A673 (cell line): ENCODE measurements around the gene LRRC52.

Experiments
- EZH2 ChIP-seq: fragments of 200-600 bp; sonication (generic); IDR thresholded peaks from 2 replicates; pipeline ENCODE4 v1.6.1; 2017; ENCODE audit warnings: borderline replicate concordance, low read depth, mild to moderate bottlenecking, mixed read lengths, antibody characterized with exemption, low read length; ENCODE audit not compliant: poor library complexity, severe bottlenecking
- TF ChIP-seq, protein P1 (sequence below): fragments of 300-800, 200-600 bp; sonication (generic); conservative IDR thresholded peaks from 2 replicates; pipeline ENCODE4 v1.5.1; 2017; ENCODE audit warnings: low read depth, mild to moderate bottlenecking, antibody characterized with exemption, low read length, moderate library complexity, mixed read lengths

DNA sequence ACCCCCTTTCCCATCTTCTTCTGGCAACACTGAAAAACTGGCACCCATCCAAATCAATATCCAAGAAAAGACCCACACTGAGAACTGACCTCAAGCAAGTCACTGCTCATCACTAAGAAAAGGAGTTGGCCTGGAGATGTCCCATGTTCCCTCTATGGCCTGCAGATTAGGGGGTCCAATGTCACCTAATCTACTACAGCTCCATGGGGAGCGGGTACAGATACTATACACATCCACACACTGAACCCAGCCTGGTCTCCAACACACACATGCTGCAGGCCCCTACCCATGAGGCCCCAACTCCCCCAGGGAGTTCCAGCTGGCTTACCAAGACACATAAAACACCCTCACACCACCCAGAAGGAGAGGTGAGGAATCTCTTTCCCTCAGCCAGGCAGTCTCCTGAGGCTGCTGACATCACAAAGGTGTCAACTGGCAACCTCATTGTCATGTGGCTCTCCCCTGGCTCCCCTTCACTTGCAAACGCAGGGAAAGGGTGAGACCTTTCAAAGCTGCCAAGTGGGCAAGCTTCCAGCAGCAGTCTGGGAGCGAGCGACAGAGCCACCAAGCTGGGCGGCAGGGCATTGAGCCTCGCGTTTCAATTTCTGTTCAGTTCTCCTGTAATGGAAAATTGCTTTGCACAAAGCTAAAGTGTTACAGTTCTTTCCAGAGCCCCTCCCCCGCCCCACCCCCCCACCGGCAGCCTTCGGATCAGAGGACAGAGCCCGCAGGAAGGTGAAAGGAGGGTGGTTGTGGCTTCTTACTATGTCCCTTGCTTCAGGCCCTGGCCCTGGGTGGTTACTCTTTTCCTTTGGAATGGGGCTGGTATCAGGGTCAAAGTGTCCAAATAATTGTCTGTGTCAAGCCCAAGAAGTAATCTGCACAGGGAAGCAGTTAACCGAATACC lies at the start of gene LRRC52:
- TF ChIP-seq, protein P1, sequence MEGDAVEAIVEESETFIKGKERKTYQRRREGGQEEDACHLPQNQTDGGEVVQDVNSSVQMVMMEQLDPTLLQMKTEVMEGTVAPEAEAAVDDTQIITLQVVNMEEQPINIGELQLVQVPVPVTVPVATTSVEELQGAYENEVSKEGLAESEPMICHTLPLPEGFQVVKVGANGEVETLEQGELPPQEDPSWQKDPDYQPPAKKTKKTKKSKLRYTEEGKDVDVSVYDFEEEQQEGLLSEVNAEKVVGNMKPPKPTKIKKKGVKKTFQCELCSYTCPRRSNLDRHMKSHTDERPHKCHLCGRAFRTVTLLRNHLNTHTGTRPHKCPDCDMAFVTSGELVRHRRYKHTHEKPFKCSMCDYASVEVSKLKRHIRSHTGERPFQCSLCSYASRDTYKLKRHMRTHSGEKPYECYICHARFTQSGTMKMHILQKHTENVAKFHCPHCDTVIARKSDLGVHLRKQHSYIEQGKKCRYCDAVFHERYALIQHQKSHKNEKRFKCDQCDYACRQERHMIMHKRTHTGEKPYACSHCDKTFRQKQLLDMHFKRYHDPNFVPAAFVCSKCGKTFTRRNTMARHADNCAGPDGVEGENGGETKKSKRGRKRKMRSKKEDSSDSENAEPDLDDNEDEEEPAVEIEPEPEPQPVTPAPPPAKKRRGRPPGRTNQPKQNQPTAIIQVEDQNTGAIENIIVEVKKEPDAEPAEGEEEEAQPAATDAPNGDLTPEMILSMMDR = no peak
- TF ChIP-seq EZH2 = no peak
